Esophagus squamous epithelium (tissue), 4 donors: Measurements from ENCODE around the gene LTB4R.

ENCODE experiments used
- POLR2A ChIP-seq, 4 donors: fragments of 450-650 bp; IDR thresholded peaks; one replicate each; pipeline ENCODE4 v1.6.1; 2017; ENCODE audit warnings: antibody characterized with exemption in 4 of 4, mild to moderate bottlenecking in 4 of 4, moderate library complexity in 3 of 4
- TF ChIP-seq, protein P1 (sequence below), 6 experiments: fragments of 450-650 bp in 4 of 6; fragments of 200-600 bp in 2 of 6; sonication (generic) in 2 of 6; IDR thresholded peaks; one replicate each; pipeline ENCODE4 v1.5.1; 2016 to 2019; ENCODE audit warnings: antibody characterized with exemption in 6 of 6, mild to moderate bottlenecking in 4 of 6, moderate library complexity in 4 of 6

- TF ChIP-seq, protein P1, sequence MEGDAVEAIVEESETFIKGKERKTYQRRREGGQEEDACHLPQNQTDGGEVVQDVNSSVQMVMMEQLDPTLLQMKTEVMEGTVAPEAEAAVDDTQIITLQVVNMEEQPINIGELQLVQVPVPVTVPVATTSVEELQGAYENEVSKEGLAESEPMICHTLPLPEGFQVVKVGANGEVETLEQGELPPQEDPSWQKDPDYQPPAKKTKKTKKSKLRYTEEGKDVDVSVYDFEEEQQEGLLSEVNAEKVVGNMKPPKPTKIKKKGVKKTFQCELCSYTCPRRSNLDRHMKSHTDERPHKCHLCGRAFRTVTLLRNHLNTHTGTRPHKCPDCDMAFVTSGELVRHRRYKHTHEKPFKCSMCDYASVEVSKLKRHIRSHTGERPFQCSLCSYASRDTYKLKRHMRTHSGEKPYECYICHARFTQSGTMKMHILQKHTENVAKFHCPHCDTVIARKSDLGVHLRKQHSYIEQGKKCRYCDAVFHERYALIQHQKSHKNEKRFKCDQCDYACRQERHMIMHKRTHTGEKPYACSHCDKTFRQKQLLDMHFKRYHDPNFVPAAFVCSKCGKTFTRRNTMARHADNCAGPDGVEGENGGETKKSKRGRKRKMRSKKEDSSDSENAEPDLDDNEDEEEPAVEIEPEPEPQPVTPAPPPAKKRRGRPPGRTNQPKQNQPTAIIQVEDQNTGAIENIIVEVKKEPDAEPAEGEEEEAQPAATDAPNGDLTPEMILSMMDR (IDR thresholded peaks at IDR 0.05) = no peak
- no peak for TF ChIP-seq POLR2A (IDR thresholded peaks at IDR 0.05)
These were observed 6.0 kb downstream of the LTB4R start for GRCh38 chr14:24317141-24317928.
